Stimulated activated CD4-positive, alpha-beta T cell treated with anti-CD3 and anti-CD28 coated beads, TNF-alpha, amount 100 ng/mL, for 24 hours (primary cell): Measurements from ENCODE around the gene EBF4.

ENCODE experiments used
- DNase-seq, 3 experiments: peaks; one replicate each; pipeline ENCODE4 v3.0.0-alpha.2; 2020; ENCODE audit warnings: low read depth in 3 of 3

EBF4 gene, protein sequence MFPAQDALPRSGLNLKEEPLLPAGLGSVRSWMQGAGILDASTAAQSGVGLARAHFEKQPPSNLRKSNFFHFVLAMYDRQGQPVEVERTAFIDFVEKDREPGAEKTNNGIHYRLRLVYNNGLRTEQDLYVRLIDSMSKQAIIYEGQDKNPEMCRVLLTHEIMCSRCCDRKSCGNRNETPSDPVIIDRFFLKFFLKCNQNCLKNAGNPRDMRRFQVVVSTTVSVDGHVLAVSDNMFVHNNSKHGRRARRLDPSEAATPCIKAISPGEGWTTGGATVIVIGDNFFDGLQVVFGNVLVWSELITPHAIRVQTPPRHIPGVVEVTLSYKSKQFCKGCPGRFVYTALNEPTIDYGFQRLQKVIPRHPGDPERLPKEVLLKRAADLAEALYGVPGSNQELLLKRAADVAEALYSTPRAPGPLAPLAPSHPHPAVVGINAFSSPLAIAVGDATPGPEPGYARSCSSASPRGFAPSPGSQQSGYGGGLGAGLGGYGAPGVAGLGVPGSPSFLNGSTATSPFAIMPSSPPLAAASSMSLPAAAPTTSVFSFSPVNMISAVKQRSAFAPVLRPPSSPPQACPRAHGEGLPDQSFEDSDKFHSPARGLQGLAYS

GRCh38 chr20:2692036-2692885, at the start of gene EBF4:
Gene EBF4 (plus strand): TSS chr20:2692780. CDS start chr20:2693646, 866 bp downstream.
- DNase-seq: peak in 1 of 3 experiments; percentile 18

DNA sequence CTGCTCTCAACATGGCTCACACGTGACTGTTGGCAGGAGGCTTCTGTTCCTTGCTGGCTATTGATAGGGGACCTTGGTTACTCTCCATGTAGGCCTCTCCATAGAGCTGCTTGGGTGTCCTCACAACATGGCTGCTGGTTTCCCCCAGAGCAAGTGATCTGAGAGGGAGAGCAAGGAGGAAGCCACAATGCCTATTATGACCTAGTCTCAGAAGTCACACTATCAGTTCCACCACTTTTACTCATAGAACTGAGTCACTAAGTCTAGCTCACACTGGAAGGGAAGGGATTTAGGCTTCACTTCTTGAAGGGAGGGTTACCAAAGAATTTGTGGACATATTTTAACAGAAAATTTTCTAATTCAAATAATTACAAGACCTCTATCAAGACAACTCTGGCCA, 48.9 kb upstream of the EBF4 start:
- no peak for DNase-seq

GRCh38 chr20:2651772-2652723, 40.5 kb upstream of the EBF4 start, which contains the start of gene NOP56:
Gene NOP56 (plus strand): TSS chr20:2652632. CDS start chr20:2652661, 29 bp downstream.
- peak; percentile 87 to 91 (median 91) for DNase-seq

- peak in 2 of 3 experiments; percentile 27 to 48 for DNase-seq
These were observed 39.6 kb upstream of the EBF4 start for GRCh38 chr20:2652724-2653555.

- DNase-seq: no peak
These were observed 38.8 kb upstream of the EBF4 start for GRCh38 chr20:2653556-2654383.

- DNase-seq: no peak
These were observed 38.2 kb upstream of the EBF4 start for GRCh38 chr20:2654384-2654822.

- DNase-seq: no peak
These were observed 37.7 kb upstream of the EBF4 start for GRCh38 chr20:2654831-2655230.

GRCh38 chr20:2655331-2656116, 37.1 kb upstream of the EBF4 start:
- DNase-seq: no peak

DNA sequence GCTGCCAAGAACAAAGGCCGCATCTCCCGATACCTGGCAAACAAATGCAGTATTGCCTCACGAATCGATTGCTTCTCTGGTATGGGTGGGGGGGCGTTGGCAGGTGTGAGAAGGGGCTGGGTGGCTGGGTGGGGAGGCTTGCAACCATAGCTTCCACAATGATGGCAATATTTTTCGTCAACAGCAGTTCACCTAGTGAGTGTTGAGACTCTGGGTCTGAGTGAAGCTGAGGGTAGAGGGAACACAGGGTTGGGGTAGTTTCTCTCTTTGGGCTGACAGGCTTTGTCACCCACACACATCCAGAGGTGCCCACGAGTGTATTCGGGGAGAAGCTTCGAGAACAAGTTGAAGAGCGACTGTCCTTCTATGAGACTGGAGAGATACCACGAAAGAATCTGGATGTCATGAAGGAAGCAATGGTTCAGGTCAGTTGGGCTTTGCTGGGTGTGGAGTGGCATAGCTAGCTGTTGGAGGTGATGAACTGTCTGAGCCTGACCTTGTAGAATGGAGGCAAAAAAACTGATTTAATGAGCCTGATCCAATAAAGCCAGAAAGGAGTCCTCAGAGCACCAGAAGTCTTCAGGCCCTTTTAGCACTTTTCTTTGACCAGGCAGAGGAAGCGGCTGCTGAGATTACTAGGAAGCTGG, 36.0 kb upstream of the EBF4 start:
- DNase-seq: no peak

DNA sequence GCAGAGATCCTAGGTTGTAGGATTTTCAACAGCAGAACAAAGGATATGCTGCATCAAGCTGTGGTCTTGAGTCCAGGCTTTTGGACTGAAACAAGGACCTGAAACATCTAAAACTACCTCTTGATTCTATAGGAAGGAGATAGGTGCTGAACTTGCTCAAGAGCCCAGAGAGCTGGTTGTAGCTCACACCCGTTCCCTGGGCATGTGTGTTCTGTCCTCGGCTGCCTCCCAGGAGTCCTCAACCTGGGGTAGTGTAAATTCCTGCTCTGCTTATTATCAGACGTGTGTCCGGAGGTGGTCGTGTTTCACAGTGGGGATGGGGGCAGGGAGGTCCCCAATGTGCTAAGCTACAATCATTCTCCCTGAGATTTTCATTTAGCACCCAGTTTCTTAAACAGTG, 35.3 kb upstream of the EBF4 start:
- no peak for DNase-seq

DNA sequence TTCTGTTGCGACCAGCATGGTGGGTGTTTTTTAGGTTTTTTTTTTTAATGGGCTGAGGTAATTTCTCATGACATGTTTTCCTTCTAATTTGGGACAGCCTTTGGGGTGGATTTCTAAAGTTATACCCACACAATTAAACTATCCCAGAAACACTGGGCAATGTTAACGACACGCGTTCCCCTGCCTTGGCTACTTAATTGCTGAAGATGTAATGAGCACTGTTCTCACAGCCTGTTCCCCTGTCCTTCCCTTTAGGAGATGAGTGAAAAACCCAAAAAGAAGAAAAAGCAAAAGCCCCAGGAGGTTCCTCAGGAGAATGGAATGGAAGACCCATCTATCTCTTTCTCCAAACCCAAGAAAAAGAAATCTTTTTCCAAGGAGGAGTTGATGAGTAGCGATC, 34.9 kb upstream of the EBF4 start:
- no peak for DNase-seq

DNA sequence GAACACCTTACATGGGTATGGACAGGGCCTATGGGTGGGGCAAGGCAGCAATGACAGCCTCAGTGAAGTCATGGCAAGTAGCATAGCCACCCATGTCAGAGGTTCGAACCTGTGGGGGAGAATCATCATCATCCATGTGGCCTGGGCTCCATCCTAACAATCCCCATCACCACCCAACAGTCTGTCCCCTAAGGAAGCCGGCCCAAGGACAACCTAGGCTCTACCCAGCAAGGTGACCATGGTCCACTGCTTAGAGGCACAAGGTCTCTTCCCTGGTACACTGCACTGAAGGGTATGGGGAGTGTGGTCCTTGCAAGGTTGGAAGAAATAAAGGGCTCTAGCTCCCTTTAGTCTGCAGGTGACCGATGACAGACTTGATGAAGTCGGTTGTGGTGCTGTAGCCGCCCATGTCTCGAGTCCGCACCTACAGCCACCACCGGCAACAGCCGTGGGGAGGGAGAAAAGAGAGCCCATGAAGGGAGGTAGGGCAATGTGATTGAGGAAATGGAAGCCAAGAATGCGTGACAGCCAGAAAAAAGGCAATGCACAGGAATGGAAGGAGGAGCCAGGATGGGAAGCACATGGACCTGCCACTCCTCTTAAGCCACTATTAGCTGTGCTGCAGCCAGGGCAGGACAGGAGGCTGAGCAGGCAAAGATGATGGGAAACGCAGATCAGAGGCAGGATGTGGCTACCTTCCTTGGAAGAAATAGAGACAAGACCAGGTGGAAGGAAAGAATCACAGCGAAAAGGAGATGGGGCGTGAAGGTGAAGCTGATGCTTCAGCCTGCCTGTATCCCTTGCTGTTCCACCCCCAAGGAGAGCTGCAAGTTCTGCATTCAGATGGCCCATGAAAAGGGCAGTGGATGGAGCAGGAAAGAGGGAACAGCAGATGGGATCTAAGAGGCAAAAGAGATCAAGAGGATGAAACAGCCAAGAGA, 33.9 kb upstream of the EBF4 start:
- no peak for DNase-seq

- no peak for DNase-seq
These were observed 33.0 kb upstream of the EBF4 start for GRCh38 chr20:2659547-2659946.

GRCh38 chr20:2663364-2663886, 29.2 kb upstream of the EBF4 start:
- DNase-seq: no peak

DNA sequence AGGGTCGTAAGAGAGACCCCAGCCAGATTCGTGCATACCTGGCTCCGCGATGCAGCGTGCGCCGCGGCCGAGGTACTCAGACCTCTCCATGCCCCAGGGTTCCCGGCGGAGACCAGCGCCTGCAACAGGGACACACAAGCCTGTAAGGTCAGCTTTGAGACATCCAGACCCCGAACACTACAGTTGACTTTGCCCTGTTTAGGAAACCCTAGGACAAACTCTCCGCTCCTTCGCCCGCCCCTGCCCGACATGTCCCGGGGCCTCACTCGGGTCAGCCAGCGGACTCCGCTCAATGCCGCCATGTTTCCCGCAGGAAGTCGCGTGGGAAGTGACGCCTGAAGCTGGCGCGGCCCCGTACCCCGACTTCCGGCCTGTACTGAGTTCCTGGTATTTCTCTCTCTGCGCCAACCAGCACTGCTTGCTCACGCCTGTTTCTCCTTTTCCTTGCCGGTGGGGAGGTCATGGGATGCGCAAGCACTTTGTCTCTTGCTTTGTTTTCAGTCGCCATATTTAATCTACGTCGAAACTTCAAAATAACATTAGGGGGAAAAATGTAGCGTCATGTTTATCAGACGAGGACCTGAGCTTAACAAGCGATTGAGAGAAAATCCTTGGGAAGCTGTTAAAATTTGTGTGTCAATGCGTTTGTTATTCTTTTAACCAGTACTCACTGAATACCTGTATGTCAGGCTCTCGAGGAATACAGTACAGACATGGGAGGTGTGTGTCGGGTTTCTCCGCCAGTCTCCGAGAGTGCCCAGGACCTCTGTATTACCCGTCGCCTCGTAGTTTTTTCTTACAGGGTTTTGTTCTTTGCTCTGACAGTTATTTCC, 28.5 kb upstream of the EBF4 start, which contains the start of gene IDH3B:
Gene IDH3B (minus strand): TSS at position 330 of the 833 bp plus-strand sequence. CDS start 28 bp downstream, at position 302.
- DNase-seq: peak; percentile 82 to 88 (median 85)
